Midbrain (tissue), 1 donor: ENCODE measurements around the gene MTSS2.

Experiments used
- DNase-seq: peaks from one replicate; lab custom pipeline; 2025; lab: John Stamatoyannopoulos, UW

The MTSS2 gene

DNA sequence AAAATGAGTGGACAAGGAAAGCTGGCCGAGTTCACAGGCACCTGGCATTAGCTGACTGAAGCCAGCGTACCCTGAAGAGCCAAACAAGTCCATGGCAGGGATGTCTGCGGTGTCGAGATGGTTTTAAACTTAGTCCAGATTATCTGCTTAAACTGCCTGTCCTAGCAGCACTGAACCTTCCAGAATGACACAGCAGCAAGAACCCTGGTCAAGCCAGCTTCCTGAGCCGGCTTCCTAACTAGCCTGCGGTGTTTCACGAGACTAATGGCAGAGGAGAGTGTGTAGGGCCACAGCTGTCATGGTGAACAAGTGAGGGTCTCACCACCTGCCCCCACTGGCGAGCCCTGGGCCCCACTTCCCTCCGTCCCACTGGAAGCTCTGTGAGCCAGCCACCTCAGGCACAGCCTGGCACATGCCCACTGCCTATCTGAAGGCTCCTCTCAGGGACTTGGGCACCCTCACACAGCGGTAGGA, 28.8 kb upstream of the MTSS2 start:
- no peak for DNase-seq

DNA sequence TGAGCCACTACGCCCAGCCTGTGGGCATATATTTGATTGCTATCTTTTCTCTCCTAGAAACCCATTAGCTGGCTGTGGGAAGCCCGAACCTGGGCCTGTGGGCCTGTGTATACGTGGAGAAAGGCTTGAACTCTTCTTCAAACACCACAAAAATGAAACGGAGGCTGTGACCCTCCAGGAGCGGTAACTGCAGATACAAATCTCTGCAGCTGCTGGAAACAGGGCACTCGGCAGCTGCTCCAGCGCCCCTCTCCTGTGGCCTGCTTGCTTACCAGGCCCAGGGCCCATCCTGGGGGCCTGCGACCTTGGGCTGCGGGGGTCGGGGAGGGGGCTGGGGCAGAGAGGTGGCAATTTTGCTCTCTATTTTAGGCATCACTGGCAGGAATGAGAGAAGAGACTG, 28.0 kb upstream of the MTSS2 start:
- DNase-seq: no peak

DNA sequence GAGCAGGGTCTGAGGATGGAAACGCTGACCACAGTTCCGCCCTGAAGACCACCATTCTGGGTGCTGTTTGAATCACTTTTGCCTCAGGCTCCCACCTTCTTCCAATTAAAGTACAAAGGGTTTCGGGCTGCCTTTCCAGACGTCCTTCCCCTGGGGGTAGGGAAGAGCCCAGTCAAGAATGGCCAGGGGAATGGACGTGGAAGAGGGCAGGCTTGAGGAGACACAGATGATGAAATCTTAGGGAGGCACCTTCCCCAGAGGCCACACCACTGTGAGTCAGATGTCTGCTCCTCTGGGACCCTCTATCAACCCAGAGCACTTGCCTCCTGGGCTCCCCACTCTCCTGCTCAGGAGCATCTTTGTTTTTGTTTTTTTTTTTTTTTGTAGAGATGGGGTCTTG, 27.5 kb upstream of the MTSS2 start:
- no peak for DNase-seq

DNA sequence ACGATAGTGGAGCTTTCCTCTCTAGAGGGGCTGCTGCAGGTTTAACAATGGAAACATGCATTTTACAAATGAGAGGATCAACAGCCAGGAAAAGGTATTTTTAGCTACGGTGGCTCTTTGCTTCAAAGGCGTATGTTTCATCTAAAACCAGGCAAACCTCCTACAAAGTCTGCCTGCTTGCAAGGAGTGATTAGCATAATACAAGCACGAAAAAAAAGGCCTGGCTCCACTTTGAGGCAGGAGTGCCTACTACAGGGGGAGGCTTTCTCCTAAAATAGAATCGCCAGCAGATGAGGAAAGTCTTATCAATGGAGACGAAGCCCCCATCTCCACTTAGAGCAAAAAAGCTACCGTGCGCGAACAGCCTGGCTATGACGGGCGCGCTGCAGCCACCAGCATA, 27.1 kb upstream of the MTSS2 start:
- peak; percentile 52 for DNase-seq

DNA sequence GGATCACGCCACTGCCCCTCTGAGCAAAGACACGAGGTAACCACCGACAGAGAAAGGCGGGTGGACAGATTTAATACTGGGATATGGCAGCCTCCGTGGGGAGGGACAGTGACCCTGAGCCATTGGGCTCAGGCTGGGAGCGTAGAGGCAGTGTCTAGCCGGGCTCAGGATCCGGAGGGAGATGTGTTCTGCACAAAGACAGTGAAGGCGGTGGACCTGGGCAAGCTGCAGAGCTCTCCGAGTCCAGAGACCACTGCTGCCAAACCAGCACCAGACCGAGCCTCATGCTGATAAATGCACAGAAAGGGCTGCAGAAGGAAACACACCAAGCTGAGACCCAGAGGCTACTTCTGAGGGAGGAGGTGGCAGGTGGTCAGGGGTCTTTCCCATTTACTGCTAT, 26.5 kb upstream of the MTSS2 start:
- no peak for DNase-seq

DNA sequence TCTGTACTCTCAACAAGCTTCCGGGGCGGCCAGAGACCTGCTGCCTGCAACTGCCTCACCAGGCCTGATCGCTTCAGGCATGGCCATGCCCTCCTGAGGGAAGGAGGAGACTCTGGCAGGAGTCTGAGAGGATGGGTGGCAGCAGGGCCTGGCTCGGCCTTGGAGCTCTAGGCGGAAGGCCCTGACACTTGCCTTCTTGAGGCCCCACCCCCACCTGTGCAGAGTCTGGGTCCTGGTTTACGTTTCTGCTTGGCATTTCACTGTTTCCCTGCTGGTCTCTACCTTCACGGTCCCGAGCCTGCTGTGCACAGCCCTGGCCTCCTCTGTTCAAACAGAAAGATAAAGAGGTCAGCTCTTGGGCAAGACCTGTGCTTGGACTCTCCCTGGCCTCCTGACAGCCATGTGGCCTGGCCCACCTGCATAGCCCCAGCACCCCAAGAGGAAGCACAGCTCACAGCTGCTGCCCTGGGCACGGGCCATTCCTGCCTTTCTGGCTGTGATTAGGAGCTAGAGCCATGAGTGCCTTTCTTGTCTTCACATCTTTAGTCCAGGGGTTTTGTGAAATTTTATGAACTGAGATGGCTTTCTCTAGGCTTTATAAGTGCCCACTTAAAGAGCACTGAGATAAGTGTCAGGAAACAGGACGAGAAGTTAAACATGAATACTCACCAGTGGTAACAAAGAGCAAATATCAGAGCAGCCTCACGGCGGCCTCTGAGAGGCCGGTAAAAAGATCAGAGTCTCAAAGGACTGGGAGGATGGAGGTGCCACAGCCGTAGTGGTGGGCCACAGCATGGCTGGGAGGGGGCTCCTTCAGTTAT, 25.6 kb upstream of the MTSS2 start:
- no peak for DNase-seq

DNA sequence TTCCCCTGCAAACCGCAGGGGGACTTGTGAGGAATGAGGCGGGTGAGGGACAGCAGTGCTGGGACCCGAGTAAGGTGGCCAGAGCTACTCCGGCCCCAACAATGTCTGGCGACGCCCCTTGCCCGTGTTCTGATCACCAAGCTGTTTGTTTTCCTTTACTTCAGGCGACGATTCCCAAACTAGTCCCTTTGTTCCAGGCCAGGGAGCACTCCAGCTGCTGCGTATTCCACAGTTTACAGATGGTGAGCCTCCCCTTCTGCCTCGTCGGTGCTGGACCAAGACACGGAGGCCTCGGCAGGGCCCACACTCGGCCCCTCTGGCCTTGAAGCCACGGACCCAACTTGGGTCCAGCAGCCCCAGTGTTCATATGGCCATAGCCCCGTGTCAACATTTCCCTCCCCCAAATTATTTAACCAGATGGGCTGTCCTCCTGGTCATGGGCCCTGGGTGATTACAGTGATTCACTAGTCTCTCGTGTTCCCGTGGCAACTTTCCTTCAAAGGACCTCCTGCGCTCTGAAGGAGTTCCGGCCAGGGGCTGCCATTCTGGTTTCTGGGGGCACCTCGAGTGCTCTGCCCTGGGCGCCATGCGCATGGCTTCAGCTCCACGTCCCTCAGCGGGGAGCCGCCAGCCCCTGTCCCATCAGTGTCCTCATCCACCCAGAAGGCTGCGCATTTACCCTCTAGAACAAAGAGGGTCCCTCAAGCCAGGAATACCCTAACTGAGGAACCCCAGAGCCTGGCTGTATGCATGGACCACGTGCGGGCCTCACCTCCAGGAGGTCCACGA, 24.8 kb upstream of the MTSS2 start:
- DNase-seq: no peak

DNA sequence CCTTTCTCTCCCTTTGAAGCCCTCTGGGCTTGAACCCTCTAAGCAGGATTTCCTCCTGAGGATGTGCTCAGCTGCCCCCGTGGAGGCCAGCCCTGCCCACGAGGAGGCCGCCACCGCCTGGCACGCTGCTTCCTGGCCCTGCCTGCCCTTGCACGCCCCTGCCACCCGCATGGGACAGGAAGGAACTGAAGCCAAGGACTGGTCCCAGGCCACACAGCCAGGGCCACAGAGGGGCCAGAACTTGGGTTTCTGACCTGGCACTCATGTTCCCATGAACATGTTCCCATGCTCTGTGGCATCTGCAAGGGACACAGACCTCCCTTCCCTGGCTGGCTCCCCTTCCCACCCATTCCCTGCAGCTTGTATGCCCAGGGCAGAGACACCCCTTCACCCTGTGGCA, 24.1 kb upstream of the MTSS2 start:
- no peak for DNase-seq

DNA sequence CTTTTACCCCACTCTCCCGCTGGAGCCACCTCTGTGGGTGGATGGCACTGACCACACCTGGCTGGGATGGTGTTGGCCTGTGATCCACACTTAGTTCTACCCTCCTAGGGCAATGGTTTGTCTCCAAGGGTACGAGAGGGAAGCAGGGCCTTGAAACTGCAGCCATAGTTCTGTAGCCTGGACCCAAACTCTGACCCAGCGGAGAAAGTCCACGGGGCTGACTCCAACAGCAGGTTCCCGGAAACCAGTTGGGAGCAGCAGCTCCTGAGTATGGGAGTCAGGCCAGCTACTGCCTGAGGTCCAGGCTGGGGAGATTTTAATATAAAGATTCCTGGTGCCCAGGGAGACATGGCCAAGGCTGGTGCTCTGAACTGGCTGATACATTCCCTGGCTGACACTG, 23.6 kb upstream of the MTSS2 start:
- no peak for DNase-seq

DNA sequence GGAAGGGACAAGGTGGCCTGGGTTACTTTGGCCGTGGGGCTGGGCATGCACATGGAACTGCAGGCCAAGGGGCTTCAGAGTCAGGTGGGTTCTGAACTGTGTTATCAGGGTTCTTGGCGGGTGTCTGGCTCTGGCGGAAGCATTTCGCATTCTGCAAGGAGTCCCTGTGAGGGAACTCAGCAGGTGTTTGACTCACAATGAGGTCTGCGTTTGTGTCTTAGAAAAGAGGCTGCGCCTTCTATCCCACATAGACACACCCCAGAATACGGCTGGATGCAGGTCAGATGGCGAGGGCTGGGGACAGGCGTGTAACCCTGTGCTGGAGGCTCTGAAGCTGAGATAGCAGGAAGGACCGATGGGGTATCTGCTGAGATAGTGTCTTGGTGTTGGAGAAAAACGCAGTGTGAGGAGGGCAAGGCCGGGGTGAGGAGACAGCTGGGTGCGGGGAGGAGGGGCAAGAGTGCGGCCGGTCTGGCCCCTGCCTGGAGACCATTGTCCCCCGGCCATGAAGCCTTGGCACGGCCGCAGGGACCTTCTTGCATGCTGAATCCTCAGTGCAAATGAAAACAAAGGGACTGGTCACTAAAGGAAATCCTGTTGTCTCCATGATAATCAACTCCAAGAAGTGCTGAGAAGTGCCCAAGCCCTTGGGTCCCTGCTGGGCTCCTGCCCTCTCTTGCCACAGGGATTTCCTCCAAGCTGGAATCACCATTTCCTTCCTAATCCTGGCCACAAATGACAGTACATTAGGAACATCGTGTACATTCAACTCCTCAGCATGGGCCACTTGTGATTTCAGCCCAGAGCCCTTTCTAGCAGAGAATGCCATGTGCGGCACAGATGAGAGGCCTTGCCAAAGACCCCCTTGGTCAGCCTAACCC, 22.8 kb upstream of the MTSS2 start:
- DNase-seq: no peak

DNA sequence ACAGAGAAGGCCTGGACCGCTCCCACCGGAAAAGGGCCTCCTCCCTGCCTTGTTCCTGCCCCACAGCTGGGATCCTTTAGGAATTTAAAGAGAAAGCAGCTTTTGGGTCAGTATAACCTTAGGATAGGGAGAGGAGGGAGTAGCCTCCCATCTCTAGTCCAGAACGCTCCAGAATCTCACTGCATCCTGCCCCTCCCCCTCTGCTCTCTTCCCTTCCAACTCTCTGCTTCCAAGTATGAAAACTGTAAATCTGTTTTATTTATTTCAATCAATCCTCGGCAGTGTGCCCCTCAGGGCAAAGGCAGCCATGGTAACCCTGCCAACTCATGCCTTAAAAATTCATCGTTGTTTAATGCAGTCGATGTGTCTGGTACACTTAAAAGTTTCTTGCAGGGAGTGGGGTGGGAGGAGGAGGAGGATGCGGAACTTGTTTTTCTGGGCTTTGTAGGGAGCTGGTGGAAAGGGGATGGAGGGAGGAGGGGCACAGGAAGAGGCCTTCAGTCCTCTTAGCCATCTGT, 21.2 kb upstream of the MTSS2 start:
- no peak for DNase-seq

DNA sequence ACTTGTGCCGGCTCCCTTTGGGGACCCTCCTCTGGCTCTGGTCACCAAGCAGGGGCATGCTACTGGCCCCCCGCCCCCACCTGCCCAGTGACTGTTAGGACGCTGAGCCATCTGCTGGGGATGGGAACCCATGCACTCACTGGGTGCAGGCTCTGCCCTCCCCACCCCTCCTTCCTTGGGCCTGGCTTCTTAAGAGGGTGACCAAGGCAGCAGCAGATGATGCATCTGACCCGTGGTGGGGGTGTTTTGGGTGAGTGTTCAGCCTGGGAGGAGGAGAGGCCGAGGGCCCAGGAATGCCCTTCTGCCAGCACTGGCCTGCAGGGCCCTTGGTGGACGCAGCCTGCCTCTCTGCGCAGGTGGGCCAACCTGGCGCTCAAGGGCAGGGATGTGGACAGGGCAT, 19.2 kb upstream of the MTSS2 start:
- no peak for DNase-seq

DNA sequence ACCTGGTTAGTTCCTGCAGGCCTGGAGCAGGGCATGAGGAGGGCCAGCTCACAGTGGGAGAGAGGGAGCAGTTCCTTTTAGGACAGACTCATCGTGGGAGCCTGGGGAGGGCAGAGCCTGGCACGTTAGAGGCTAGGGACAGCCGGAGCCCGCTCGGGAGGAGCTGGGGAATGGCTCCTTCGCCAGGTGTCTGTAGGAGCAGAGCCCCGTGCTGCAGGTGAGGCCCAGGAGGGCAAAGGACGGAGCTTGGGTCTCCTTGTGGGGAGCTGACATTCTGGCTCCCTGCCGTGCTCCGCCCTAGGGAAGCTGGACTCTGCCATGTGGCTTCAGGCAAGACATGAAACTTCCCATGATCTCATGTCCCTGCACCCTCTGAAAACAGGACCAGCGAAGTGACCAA, 18.7 kb upstream of the MTSS2 start:
- no peak for DNase-seq

DNA sequence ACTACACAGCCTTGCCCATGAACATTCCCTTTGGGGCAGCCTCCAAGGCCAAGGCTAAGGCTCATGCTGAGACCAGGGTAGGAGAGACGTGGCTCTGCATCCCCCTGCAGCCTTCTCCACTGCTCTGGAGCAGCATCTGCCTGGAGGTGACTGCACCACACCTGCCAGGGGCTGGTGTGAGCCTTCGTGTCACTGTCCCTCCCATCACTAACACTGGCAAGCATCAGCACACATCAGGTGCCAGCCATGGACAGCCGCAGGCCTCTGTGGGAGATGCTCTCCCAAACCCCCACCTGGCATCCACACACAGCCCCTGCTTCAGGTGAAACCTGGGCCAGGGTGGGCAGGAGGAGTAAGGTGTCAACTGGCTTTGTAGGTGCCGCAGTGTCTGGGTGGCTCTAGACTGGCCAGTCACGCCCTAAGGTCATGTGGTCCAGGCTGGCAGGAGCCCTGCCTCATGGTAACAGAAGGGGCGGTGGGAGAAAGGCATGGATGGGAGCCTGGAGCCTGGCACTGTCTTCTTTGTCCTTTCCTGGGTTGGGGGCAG, 18.1 kb upstream of the MTSS2 start:
- DNase-seq: no peak

DNA sequence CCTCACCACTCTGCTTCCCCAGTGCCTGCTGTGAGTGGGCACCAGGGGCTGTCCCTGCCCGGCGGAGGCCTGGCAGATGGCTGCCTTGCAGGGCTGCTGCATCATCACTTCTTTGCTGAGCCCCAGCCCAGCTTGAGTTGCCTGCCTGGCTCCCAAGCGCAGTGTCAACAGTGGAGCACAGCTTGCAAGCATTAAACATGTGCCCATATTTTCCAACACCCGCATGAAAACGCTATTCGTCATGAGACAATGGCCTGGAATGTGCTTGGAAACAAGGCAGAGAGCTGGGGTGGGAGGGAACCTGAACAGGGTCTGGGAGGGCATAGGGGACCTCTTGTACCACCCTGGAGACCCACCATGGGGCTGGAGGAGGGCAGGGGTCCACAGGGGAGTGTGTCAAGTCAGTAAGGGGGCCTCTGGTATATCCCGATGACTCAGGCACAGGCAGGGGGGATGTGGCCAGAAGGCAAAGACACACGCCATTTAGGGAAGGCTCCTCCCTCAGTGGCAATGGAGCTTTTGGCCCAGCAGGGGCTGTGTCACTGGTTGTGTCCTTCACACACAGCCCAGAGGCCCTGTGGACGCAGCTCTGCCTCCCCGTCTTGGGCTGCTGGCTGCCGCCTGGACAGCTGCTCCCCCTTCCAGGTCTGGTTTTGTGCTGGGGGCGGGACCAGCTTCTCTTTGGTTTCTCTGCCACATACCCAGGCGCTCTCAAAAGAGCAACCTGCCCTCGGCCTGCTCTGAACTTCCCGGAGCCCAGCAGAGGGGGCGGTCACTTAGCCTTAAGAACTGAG, 17.4 kb upstream of the MTSS2 start:
- DNase-seq: no peak

DNA sequence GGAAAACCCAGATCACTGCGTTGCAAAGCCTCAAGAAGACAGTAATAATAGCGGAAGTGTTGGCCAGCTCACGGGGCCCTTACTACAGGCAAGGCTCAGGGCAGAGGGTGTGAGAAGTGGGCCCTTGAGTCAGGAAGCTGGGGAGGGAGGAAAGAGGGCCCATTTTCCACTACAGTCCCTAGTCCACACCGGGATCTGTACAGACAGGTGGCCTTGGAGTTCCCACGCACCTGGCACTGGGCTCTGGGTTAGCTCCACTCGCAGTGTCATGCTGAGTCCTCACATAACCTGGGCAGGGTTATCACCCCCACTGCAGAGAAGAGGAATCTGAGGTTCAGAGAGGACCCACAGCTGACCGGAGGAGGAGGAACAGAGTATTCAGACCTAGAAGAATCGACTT, 16.8 kb upstream of the MTSS2 start:
- no peak for DNase-seq

DNA sequence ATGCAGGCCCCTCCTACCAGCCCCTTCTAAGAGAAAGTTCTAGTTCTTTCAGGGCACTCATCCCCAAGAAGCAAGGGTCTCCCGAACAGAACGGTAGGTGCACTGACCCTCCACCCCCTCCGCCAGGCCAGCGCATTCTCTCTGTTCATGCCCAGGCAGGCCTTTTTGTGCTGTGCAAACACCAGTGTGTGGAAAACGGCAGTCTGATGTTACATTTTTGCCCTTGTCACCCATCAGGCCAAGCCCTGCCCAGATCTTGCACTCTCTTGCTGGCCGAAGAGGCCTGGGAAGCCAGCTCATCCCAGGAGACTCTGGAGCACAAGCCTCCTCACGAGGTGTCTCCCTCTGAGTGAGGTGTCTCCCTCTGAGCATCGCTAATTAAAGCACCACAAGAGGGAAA, 16.1 kb upstream of the MTSS2 start:
- DNase-seq: no peak

DNA sequence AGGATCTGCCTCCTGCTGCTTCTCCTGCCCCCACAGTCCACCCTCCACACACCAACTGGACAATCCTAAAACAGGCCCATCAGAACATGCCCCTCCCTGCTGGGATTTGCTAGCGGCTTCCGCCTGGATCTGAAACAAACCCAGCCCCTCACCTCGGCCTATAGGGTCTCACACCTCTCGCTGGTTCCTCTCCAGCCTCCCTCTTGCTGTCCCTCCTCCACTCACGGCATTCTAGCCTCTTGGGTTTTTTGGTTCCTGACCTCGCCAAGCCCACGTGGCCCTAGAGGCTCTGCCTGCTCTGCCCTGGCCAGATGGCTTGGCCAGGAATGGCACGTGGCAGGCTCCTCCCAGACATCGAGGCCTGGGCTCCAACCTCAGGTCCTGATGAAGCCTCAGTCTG, 15.7 kb upstream of the MTSS2 start:
- no peak for DNase-seq

DNA sequence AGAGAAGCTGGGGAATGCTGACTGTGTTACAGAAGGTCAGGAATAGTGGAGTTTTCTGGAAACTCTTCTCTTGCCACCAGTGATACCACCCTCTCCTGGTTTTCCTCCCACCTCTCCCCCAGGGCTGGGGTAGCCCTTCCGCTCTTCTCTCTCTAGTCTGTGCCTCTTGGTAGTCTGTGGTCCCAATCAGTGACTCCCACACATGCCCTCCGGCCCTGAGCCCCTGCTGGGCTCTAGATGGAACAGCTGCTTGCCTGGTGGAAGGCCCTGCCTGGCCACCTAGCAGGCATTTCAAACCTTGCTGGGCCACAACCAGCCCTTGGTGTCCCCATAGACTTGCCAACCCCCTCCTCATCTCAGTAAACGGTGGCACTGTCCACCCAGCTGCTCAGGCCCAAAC, 15.2 kb upstream of the MTSS2 start:
- no peak for DNase-seq

DNA sequence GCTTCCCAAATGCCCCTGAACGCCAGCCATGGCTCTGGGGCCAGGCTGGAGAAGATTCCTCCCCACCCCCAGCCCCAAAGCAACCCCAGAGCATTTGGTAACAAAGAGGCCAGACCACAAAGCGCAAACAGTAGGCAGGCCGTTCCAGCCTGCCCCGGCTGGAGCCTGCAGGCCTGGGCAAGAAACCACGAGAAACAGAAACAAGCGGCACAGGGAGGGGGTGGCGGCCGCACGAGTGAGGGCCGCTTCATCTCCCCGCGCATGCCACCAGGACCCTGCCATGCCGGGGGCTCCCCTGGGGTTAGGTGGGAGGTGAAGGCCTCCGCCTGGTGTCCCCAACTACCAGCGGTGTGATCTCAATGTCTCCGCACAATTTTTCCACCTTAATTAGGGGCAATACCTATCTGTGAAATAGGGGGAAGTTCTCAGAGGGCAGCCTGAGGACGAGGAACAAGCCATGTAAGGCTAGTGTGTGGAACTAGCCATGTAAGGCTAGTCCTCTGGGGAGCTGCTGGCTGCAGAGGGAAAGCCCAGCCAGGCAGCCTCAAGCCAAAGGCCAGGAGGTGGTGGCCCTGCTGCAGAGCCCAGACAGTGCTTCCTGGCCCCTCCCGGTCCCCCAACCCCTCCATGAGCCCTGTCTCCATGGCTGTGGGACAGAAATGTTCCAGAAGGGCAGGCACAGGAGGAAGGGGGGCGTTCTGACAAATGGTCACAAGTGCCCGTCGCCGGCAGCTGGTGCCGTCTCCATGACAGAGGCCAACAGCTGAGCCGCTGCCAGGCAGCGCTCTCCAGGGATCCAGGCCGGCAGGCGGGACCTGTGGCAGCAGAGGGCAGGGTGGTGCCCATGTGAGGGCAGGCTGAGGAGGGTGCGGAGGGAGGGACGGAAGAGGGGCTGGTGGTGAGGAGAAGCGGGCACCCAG, 14.5 kb upstream of the MTSS2 start:
- peak; percentile 82 for DNase-seq
